Vagina (tissue), 2 donors: ENCODE measurements around the gene FLOT1.

Experiments
- CTCF ChIP-seq, 3 experiments: fragments of 450-650 bp in 2 of 3; fragments of 200-600 bp in 1 of 3; sonication (generic) in 1 of 3; IDR thresholded peaks; one replicate each; pipeline ENCODE4 v1.5.1; 2017 to 2019; ENCODE audit warnings: antibody characterized with exemption in 3 of 3, mild to moderate bottlenecking in 2 of 3, moderate library complexity in 2 of 3
- POLR2A ChIP-seq, 2 donors: fragments of 450-650 bp; IDR thresholded peaks; one replicate each; pipeline ENCODE4 v1.6.1; 2017; ENCODE audit warnings: antibody characterized with exemption in 2 of 2, mild to moderate bottlenecking in 2 of 2, moderate library complexity in 2 of 2
- POLR2AphosphoS5 ChIP-seq, 2 donors: sonication (generic); formaldehyde crosslinking; IDR thresholded peaks; one replicate each; pipeline ENCODE4 v1.9.0; 2017; ENCODE audit warnings: antibody characterized with exemption in 2 of 2, mild to moderate bottlenecking in 2 of 2, low read depth in 1 of 2; ENCODE audit not compliant: insufficient read depth in 1 of 2

GRCh38 chr6:30747300-30747687, 4.8 kb upstream of the FLOT1 start:
- TF ChIP-seq CTCF (IDR thresholded peaks at IDR 0.05) = no peak
- no peak for TF ChIP-seq POLR2A (IDR thresholded peaks at IDR 0.05)
- TF ChIP-seq POLR2AphosphoS5 (IDR thresholded peaks at IDR 0.05; ENCODE audit: insufficient read depth in 1 of 2, low read depth in 1 of 2) = no peak
